ENCODE results near the gene LARGE2. TPM values are rescaled to one million over a fixed set of nuclear protein-coding genes. Genes with fewer than 3 reads are reported as not detected.

The LARGE2 gene
- total RNA-seq, 4 donors from 2014 or later = not detected

GRCh38 chr11:45919806-45920530 is 2.5 kb upstream of the LARGE2 start:
- Histone ChIP-seq H3K4me3 (no peak overlapping the region), H3K27me3 (peaks cover 27 to 30% (median 27%) of the 10 kb centered on the region in 3 donors), H3K36me3 (peaks cover 0 to 7% of the 10 kb centered on the region in 2 donors), H3K4me1 (peaks cover 18 to 20% of the 10 kb centered on the region in 2 donors), H3K9me3 (no peaks in the 10 kb centered on the region), H3K27ac (peak overlapping the region in 2 of 4 donors; percentile 13 to 20)
- intact Hi-C loops (cut with DNase I; ENCODE audit: low total_unique reads) = loop anchor here (2.0 to 5.0 kb wide), 2 partner anchors 58 to 1723 kb away; partner anchors contain the start of gene MTCH2
- in situ Hi-C loops (cut with MboI; ENCODE audit: low sequenced_read_pairs in 4 of 4) = loop anchor here in 2 of 4 donors (5.0 to 10.0 kb wide), 2 partner anchors 73 to 75 kb away; partner anchors contain the start of gene CRY2 (in 2 of the 2)
- no peak for ATAC-seq
- TF ChIP-seq POLR2A (IDR thresholded peaks at IDR 0.05) = no peak
- TF ChIP-seq, protein P1, sequence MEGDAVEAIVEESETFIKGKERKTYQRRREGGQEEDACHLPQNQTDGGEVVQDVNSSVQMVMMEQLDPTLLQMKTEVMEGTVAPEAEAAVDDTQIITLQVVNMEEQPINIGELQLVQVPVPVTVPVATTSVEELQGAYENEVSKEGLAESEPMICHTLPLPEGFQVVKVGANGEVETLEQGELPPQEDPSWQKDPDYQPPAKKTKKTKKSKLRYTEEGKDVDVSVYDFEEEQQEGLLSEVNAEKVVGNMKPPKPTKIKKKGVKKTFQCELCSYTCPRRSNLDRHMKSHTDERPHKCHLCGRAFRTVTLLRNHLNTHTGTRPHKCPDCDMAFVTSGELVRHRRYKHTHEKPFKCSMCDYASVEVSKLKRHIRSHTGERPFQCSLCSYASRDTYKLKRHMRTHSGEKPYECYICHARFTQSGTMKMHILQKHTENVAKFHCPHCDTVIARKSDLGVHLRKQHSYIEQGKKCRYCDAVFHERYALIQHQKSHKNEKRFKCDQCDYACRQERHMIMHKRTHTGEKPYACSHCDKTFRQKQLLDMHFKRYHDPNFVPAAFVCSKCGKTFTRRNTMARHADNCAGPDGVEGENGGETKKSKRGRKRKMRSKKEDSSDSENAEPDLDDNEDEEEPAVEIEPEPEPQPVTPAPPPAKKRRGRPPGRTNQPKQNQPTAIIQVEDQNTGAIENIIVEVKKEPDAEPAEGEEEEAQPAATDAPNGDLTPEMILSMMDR (IDR thresholded peaks at IDR 0.05 in 4 of 5, conservative IDR thresholded peaks at IDR 0.05 in 1 of 5) = no peak
- DNase-seq = no peak

GRCh38 chr11:45920531-45921477 is 1.7 kb upstream of the LARGE2 start:
- H3K9me3 ChIP-seq = no peaks in the 10 kb centered on the region
- TF ChIP-seq, protein P1 (IDR thresholded peaks at IDR 0.05 in 4 of 5, conservative IDR thresholded peaks at IDR 0.05 in 1 of 5) = no peak
- TF ChIP-seq POLR2A (IDR thresholded peaks at IDR 0.05) = no peak
- in situ Hi-C loops (cut with MboI; ENCODE audit: low sequenced_read_pairs in 4 of 4) = no loop called here
- no peak for ATAC-seq
- H3K27ac ChIP-seq = peak overlapping the region in 2 of 4 donors; percentile 13 to 20
- intact Hi-C loops (cut with DNase I; ENCODE audit: low total_unique reads) = no loop called here
- peaks cover 27 to 34% (median 31%) of the 10 kb centered on the region in 3 donors for H3K27me3 ChIP-seq
- peaks cover 18 to 20% of the 10 kb centered on the region in 2 donors for H3K4me1 ChIP-seq
- H3K36me3 ChIP-seq = no peaks in the 10 kb centered on the region
- no peak for DNase-seq
- no peak overlapping the region for H3K4me3 ChIP-seq

DNA sequence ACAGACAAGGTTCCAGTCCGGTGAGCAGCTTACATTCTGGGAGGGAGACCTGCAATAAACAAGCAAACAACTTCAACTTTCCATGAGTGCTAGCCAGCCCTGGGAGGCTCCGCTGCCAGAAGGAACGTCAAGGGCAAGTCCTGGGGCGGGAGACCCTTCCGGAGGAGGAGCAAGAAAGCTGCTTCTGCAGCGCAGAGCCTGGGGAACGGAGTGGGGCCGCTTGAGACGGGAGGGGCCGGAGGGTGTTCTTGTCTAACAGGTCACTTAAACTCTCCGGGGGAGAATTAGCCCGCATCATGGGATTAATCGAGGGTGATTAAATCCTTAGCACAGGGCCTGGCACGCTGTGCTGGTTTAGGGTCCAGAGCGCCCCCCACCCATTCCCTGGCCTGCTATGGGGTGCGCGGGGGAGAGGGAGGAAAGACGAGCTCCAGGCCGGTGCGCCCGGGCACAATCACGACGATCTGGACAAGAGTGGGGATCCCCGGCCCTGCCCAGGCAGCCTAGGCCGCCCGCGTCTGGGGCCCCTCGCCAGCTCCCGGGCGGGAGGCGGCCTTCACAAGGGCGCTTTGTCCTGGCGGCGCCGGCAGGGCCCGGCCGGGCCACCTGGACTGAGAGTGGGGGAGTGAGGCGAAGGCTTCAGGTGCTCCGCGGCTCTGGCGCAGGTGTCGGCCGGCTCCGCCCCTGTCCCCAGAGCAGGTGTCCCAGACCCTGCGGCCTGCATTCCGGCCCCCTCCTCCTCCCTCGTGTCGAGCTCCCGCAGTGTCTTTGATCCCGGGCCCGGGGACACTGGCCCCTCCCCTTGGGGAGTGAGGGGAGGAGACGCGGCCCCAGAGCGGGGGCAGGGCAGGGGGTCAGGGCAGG is 663 bp upstream of the LARGE2 start:
- DNase-seq = peak in 1 of 2 donors; percentile 11

More for the DNA sequence above, 663 bp upstream of the LARGE2 start:
- TF ChIP-seq, protein P1 (IDR thresholded peaks at IDR 0.05 in 4 of 5, conservative IDR thresholded peaks at IDR 0.05 in 1 of 5) = no peak
- TF ChIP-seq POLR2A (IDR thresholded peaks at IDR 0.05) = no peak
- intact Hi-C loops (cut with DNase I; ENCODE audit: low total_unique reads) (no loop called here), in situ Hi-C loops (cut with MboI; ENCODE audit: low sequenced_read_pairs in 4 of 4) (no loop called here)
- no peaks in the 10 kb centered on the region for H3K9me3 ChIP-seq
- peaks cover 12 to 13% of the 10 kb centered on the region in 2 donors for H3K4me1 ChIP-seq
- peak overlapping the region in 3 of 4 donors; percentile 25 to 44 (median 30) for H3K4me3 ChIP-seq
- H3K27ac ChIP-seq = no peak overlapping the region
- no peak for ATAC-seq
- H3K36me3 ChIP-seq = no peaks in the 10 kb centered on the region
- peaks cover 27 to 42% (median 33%) of the 10 kb centered on the region in 3 donors for H3K27me3 ChIP-seq

All from gastrocnemius medialis (tissue), 4 donors.